IMR-90 (cell line): ENCODE measurements around the gene ART3.

Source experiments
- CEBPB ChIP-seq: IDR thresholded peaks from 2 replicates; pipeline ENCODE4 v1.6.1; 2012; ENCODE audit warnings: low read depth, low read length, improper control_type of control experiment
- CHD1 ChIP-seq: IDR thresholded peaks from 2 replicates; pipeline ENCODE4 v1.6.1; 2012; ENCODE audit warnings: low read depth, low read length, improper control_type of control experiment
- CTCF ChIP-seq: conservative IDR thresholded peaks from 2 replicates; pipeline ENCODE4 v1.5.1; 2012; ENCODE audit warnings: mild to moderate bottlenecking, low read depth, low read length, improper control_type of control experiment
- MXI1 ChIP-seq: IDR thresholded peaks from 2 replicates; pipeline ENCODE4 v1.6.1; 2012; ENCODE audit warnings: low read depth, mild to moderate bottlenecking, low read length, moderate library complexity, borderline replicate concordance
- POLR2A ChIP-seq: IDR thresholded peaks from 2 replicates; pipeline ENCODE4 v1.6.1; 2012; ENCODE audit warnings: mild to moderate bottlenecking, low read depth, low read length
- TF ChIP-seq, protein P1 (sequence below): fragments of 150-350 bp; IDR thresholded peaks from 2 replicates; pipeline ENCODE4 v1.6.1; 2017; ENCODE audit warnings: mild to moderate bottlenecking, antibody characterized with exemption, low read length, low read depth

DNA sequence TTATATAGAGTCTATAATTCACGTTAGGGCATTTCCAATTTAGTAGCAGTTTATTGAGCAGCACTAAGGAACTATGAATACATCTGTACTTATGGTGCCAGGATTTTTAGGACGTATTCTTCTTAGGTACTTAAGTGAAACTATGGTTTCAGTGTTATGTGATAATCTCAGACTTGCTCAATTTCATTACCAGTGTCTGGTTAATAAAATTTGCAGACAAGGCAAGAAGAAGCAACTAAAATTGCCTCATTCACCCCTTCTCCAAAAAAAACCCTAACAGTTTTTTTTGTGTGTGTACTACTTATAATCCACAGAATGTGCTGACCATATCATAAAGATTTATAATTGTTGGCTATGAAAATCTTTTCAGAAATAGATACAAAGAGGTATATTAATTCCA, 45.2 kb upstream of the ART3 start:
- TF ChIP-seq CTCF: no peak
- TF ChIP-seq CEBPB: no peak
- TF ChIP-seq, protein P1, sequence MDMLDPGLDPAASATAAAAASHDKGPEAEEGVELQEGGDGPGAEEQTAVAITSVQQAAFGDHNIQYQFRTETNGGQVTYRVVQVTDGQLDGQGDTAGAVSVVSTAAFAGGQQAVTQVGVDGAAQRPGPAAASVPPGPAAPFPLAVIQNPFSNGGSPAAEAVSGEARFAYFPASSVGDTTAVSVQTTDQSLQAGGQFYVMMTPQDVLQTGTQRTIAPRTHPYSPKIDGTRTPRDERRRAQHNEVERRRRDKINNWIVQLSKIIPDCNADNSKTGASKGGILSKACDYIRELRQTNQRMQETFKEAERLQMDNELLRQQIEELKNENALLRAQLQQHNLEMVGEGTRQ: no peak
- no peak for TF ChIP-seq POLR2A
- no peak for TF ChIP-seq MXI1
- TF ChIP-seq CHD1: no peak
